ENCODE results near the gene CCDC134.

The CCDC134 gene

DNA sequence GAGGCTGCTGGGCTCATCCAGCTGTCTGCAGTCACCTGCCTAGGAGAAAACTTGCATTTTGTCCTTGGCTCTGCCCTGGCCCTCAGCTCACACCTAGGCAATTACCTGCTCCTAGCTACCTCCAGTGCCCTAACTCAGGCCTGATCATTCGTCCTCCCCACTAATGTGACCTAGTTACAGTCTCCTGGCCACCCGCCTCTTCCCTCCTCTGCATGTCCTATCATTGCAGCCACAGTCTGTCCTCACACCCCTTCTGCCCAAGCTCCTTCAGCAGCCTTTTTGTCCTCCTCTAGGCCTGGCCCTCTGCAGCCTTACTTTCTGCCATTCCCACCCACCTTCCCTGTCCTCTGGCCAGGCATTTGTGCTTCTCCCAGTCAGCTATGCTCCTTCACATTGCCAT is 17.7 kb upstream of the CCDC134 start:
- TF ChIP-seq, protein P1, sequence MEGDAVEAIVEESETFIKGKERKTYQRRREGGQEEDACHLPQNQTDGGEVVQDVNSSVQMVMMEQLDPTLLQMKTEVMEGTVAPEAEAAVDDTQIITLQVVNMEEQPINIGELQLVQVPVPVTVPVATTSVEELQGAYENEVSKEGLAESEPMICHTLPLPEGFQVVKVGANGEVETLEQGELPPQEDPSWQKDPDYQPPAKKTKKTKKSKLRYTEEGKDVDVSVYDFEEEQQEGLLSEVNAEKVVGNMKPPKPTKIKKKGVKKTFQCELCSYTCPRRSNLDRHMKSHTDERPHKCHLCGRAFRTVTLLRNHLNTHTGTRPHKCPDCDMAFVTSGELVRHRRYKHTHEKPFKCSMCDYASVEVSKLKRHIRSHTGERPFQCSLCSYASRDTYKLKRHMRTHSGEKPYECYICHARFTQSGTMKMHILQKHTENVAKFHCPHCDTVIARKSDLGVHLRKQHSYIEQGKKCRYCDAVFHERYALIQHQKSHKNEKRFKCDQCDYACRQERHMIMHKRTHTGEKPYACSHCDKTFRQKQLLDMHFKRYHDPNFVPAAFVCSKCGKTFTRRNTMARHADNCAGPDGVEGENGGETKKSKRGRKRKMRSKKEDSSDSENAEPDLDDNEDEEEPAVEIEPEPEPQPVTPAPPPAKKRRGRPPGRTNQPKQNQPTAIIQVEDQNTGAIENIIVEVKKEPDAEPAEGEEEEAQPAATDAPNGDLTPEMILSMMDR (IDR thresholded peaks at IDR 0.05; ENCODE audit: borderline replicate concordance, insufficient read depth, low read depth, low read length) = no peak
- peak overlapping the region; percentile 40 for H3K4me3 ChIP-seq (ENCODE audit: low read depth, low read length)

GRCh38 chr22:41787331-41787730 is 13.1 kb upstream of the CCDC134 start:
- no peak overlapping the region for H3K4me3 ChIP-seq (ENCODE audit: low read depth, low read length)
- TF ChIP-seq, protein P1 (IDR thresholded peaks at IDR 0.05; ENCODE audit: borderline replicate concordance, insufficient read depth, low read depth, low read length) = no peak

DNA sequence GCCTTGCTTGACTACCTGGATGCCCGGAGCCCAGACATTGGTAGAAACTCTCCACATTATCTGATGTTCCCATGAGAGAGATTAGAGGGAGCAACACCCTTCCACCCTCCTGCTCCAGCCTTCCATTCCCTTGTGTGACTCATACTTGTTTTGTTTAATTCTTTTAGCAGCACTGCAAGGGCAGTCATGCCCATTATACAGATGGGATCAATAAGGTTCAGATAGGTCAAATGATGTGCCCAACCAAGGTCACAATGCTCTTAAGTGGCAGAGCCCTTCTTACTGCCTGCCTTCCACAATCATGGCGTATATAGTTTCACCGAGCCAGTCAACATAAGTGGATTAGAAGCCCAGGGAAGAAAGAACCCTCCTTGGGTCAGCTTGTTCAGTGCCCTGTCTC is 6.6 kb upstream of the CCDC134 start:
- TF ChIP-seq, protein P1 (IDR thresholded peaks at IDR 0.05; ENCODE audit: borderline replicate concordance, insufficient read depth, low read depth, low read length) = no peak
- H3K4me3 ChIP-seq (ENCODE audit: low read depth, low read length) = no peak overlapping the region

GRCh38 chr22:41798736-41799135 is 1.7 kb upstream of the CCDC134 start:
- no peak overlapping the region for H3K4me3 ChIP-seq (ENCODE audit: low read depth, low read length)
- TF ChIP-seq, protein P1 (IDR thresholded peaks at IDR 0.05; ENCODE audit: borderline replicate concordance, insufficient read depth, low read depth, low read length) = no peak

DNA sequence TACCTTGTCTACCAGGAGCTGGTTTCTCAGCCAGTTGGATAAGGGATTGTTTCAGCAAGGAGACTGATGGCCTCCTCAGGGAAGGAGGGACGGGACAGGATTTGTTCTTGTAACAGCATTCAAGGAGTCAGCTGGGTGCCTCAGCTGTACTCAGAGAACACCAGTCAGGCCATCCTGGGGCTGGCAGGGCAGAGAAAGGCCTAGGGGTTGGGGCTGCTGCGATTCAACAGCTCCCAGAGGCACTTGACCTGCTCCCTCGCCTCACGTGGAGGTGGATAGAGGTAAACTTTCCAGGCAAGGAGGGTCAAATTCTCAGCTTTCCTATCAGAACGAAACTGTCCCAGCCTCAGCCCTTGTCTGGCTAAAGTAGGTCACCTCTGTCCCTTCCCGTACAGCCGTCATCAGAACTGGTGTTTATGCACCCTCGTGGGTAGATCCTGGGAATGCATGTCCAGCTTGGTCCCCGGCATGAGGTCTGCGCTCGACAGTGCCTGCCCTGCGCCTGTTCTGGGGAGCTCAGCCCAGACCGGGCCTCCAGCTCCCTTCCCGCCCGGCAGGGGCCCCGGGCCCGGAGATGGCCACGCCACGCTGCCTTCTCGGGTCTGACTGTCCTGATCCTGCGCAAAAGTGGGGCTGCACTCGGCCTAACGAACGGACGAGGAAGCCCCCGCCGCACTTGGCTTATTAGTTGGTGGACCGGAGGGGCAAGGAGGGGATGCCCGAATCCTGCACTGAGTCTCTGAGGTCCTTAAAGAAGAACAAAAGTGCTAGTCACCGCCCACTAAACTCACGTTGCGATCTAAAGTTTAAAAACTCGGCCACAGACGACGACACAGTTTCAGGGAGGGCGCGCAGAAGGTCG is 762 bp upstream of the CCDC134 start:
- H3K4me3 ChIP-seq (ENCODE audit: low read depth, low read length) = peak overlapping the region; percentile 99
- TF ChIP-seq, protein P1 (IDR thresholded peaks at IDR 0.05; ENCODE audit: borderline replicate concordance, insufficient read depth, low read depth, low read length) = no peak

GRCh38 chr22:41801147-41801819 is 804 bp downstream of the CCDC134 start:
- TF ChIP-seq, protein P1 (IDR thresholded peaks at IDR 0.05; ENCODE audit: borderline replicate concordance, insufficient read depth, low read depth, low read length) = no peak
- H3K4me3 ChIP-seq (ENCODE audit: low read depth, low read length) = peak overlapping the region; percentile 99

Measured in GM12875 (cell line).